ENCODE results near the gene HSPA1L. TPM values are rescaled to one million over a fixed set of nuclear protein-coding genes. Genes with fewer than 3 reads are reported as not detected.

Gene HSPA1L
- total and polyA plus RNA-seq, 7 donors = 0.86 to 23.1 (median 3.3) TPM

DNA sequence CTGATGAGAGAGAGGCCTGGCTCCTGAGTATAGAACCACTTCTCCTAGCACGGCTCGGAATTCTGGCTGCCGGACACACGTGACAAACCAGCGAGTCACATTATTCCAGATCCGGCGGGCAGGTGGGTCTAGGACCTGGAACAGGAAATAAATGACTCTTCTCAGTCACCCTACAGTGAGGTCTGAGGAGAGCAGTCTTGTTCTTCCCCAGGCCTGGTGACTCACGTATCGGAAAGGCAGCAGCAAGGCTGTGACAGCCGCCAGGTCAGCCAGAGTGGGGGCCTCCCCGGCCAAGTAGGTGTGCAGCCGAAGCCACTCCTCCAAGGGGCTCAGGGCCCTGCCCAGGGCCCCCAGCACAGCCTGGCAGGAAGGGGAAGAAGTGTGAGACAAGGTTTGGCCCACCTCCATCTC, 22.3 kb downstream of the HSPA1L start:
- peaks cover 6% of the 10 kb centered on the region for H3K4me1 ChIP-seq
- TF ChIP-seq CTCF (IDR thresholded peaks at IDR 0.05) = no peak
- H3K36me3 ChIP-seq (ENCODE audit: insufficient read depth in 1 of 2, low read depth in 1 of 2) = peaks cover 0 to 62% of the 10 kb centered on the region in 2 donors
- ATAC-seq = no peak
- peak overlapping the region; percentile 14 for H3K27ac ChIP-seq
- DNase-seq = no peak
- WGBS, 3 donors = 86 to 91% (median 86%) methylated on average over 12 of the region's 12 CpGs
- H3K4me3 ChIP-seq = no peak overlapping the region
- intact Hi-C loops (cut with DNase I) = no loop called here
- H3K27me3 ChIP-seq (ENCODE audit: insufficient read depth in 3 of 3, low read length in 2 of 3) = no peaks in the 10 kb centered on the region
- H3K9me3 ChIP-seq = no peaks in the 10 kb centered on the region

DNA sequence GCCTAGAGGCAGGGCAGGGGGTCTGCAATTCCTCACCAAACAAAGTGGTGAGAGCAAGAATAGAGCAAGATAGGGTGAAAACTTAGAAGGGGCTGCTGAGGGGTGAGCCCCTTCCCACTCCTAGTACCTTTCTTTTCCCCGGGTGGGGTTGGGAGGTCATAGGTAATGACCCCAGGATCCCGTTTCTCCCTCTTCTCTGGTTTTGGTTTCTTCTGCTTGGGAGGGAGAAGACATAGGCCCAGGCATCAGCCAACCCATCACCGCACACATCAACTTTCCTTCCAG, 23.1 kb downstream of the HSPA1L start:
- H3K27ac ChIP-seq = no peak overlapping the region
- H3K9me3 ChIP-seq = no peaks in the 10 kb centered on the region
- ATAC-seq = no peak
- intact Hi-C loops (cut with DNase I) = no loop called here
- 79 to 93% (median 90%) methylated on average over 3 of the region's 3 CpGs for WGBS, 3 donors
- peaks cover 6% of the 10 kb centered on the region for H3K4me1 ChIP-seq
- peaks cover 0 to 63% of the 10 kb centered on the region in 2 donors for H3K36me3 ChIP-seq (ENCODE audit: insufficient read depth in 1 of 2, low read depth in 1 of 2)
- no peak for TF ChIP-seq CTCF (IDR thresholded peaks at IDR 0.05)
- no peak for DNase-seq
- no peaks in the 10 kb centered on the region for H3K27me3 ChIP-seq (ENCODE audit: insufficient read depth in 3 of 3, low read length in 2 of 3)
- H3K4me3 ChIP-seq = no peak overlapping the region

DNA sequence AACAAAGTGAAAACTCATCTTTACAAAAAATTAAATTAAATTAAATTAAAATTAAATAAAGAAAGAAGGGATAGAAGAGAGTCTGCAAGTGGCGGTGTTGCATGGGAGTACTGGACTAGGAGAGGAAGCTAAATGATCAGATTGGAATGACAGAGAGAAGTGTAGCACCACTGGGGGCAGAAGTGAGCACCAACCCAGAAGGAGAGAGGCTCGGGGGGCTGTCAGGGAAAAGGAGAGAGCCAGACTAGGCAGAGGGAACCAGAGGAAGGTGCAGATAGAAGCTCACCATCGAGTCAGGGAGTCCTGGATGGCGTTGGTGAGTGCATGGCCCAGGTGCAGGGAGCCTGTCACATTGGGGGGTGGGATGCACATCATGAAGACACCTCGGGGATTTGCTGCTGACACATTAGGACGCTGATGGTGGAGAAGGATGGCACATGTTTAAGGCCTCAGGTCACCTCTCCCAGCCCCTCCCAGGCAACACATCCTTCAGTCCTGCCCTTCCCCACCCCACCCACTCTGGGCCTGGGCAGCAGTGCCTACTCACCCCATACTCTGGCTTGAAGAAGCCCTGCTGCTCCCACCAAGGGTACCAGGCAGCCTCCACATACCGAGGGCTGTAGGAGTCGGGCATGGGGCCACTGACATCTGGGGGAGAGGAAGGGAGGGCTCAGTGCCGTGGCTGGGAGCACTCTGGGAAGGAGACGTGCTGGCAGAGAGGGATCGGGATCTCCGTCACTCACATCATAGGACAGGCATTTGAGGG, 23.6 kb downstream of the HSPA1L start:
- Histone ChIP-seq H3K4me1 (peaks cover 6% of the 10 kb centered on the region), H3K9me3 (no peaks in the 10 kb centered on the region), H3K27me3 (ENCODE audit: insufficient read depth in 3 of 3, low read length in 2 of 3) (no peaks in the 10 kb centered on the region), H3K27ac (no peak overlapping the region), H3K4me3 (no peak overlapping the region), H3K36me3 (ENCODE audit: insufficient read depth in 1 of 2, low read depth in 1 of 2) (peaks cover 0 to 62% of the 10 kb centered on the region in 2 donors)
- intact Hi-C loops (cut with DNase I) = no loop called here
- peak; percentile 46 for TF ChIP-seq CTCF (IDR thresholded peaks at IDR 0.05)
- WGBS, 3 donors = 61 to 64% (median 63%) methylated on average over 10 to 12 of the region's 12 CpGs
- ATAC-seq (peak in 1 of 4 donors; percentile 29), DNase-seq (no peak)

DNA sequence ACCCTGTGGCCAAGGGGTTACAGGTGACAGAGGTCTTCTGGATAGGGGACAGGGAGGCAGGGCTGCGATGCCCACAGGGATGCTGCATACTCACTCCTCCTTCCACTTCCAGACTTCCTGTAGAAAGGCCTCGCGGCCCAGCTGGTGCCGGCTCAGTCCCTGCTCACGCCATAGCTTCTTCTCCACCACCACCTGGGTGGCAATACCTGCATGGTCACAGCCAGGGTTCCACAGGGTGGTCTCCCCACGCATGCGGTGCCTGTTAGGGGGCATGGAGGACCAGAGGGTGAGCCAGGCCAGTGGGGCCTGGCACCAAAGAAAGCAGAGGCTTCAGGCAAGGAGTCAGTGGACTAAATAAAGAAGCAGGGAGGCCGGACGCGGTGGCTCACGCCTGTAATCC, 29.6 kb downstream of the HSPA1L start:
- DNase-seq (no peak), ATAC-seq (no peak)
- intact Hi-C loops (cut with DNase I) = no loop called here
- Histone ChIP-seq H3K27ac (no peak overlapping the region), H3K27me3 (ENCODE audit: insufficient read depth in 3 of 3, low read length in 2 of 3) (no peaks in the 10 kb centered on the region), H3K4me1 (no peaks in the 10 kb centered on the region), H3K9me3 (no peaks in the 10 kb centered on the region), H3K4me3 (no peak overlapping the region), H3K36me3 (ENCODE audit: insufficient read depth in 1 of 2, low read depth in 1 of 2) (peaks cover 0 to 91% of the 10 kb centered on the region in 2 donors)
- TF ChIP-seq CTCF (IDR thresholded peaks at IDR 0.05) = no peak
- 94 to 97% (median 94%) methylated on average over 11 of the region's 11 CpGs for WGBS, 3 donors
